HepG2 (cell line): Measurements from ENCODE around the gene ACAP3. TPM values are rescaled to one million over a fixed set of nuclear protein-coding genes. Genes with fewer than 3 reads are reported as not detected.

ENCODE experiments used
- ATAC-seq: fragments of 200-7000 bp; cut with Tn5 transposase; 3 replicates; pipeline ENCODE4 v1.9.1; 2020; ENCODE audit warnings: mild to moderate bottlenecking, moderate library complexity
- BruUV-seq: library from RNA; stranded (reverse); fragments of 400-500 nt; replicated peaks from 2 replicates; lab custom pipeline; 2021; lab: Mats Ljungman, UMichigan
- CTCF ChIA-PET: fragments of 300-600 bp; formaldehyde crosslinking; extraction: SDS; loops from one replicate; lab custom pipeline; 2021; ENCODE audit warnings: low total read pairs, inconsistent platforms, low intra/inter-chr PET ratio; lab: Yijun Ruan, JAX
- POLR2A ChIA-PET: fragments of 350-600 bp; sonication (Branson Sonifier 250); formaldehyde crosslinking; loops from one replicate; lab custom pipeline; 2020; ENCODE audit warnings: antibody characterized with exemption, inconsistent platforms; lab: Yijun Ruan, JAX
- DNase-seq: peaks from one replicate; pipeline ENCODE4 v3.0.0-alpha.2; 2015; ENCODE audit warnings: low spot score
- FAIRE-seq: peaks from 3 replicates; lab custom pipeline; 2011; peaks lifted over from hg19 to GRCh38; lab: Jason Lieb, UNC
- H2AFZ ChIP-seq: one replicate; pipeline ENCODE4 v1.6.1; 2011; ENCODE audit warnings: low read length, inconsistent platforms
- H3K27ac ChIP-seq: fragments of 300-600 bp; 3 replicates; pipeline ENCODE4 v1.8.0; 2011; ENCODE audit warnings: mixed run types, mild to moderate bottlenecking, mixed read lengths, low read length, inconsistent platforms; ENCODE audit not compliant: insufficient read depth; ENCODE audit errors: extremely low read length
- H3K27me3 ChIP-seq, 2 experiments: fragments of 200-600 bp in 1 of 2; 2 replicates in 1 of 2; 3 replicates in 1 of 2; pipeline versions ENCODE4 v1.6.0 to v1.8.0; 2011; ENCODE audit warnings: low read length in 2 of 2, mild to moderate bottlenecking in 2 of 2, moderate library complexity in 2 of 2, inconsistent platforms in 1 of 2; ENCODE audit not compliant: insufficient read depth in 2 of 2, control insufficient read depth in 1 of 2
- H3K36me3 ChIP-seq, 2 experiments: fragments of 200-600 bp in 1 of 2; replicated peaks in 1 of 2; 2 replicates in 1 of 2; 3 replicates in 1 of 2; pipeline versions ENCODE4 v1.5.1 to v1.8.0; 2011; ENCODE audit warnings: low read length in 2 of 2, inconsistent platforms in 1 of 2; ENCODE audit not compliant: insufficient read depth in 2 of 2, control insufficient read depth in 1 of 2
- H3K4me1 ChIP-seq: 2 replicates; pipeline ENCODE4 v1.5.1; 2012; ENCODE audit warnings: low read length, inconsistent platforms; ENCODE audit not compliant: insufficient read depth
- H3K4me2 ChIP-seq: 2 replicates; pipeline ENCODE4 v1.6.0; 2011; ENCODE audit warnings: low read depth, low read length, inconsistent platforms
- H3K4me3 ChIP-seq, 3 experiments: fragments of 200-600 bp in 1 of 3; sonication (generic), shearing (Covaris generic) in 1 of 3; replicated peaks in 1 of 3; 2 replicates each; pipeline ENCODE4 v1.5.1; 2011 to 2016; ENCODE audit warnings: low read length in 3 of 3, inconsistent platforms in 2 of 3, low read depth in 2 of 3, mild to moderate bottlenecking in 2 of 3, control low read depth in 1 of 3, mixed read lengths in 1 of 3; ENCODE audit not compliant: insufficient read depth in 1 of 3
- H3K79me2 ChIP-seq: one replicate; pipeline ENCODE4 v1.6.1; 2011; ENCODE audit warnings: low read length, inconsistent platforms; ENCODE audit not compliant: insufficient read depth
- H3K9ac ChIP-seq: 2 replicates; pipeline ENCODE4 v1.6.0; 2011; ENCODE audit warnings: mild to moderate bottlenecking, low read depth, low read length, inconsistent platforms; ENCODE audit not compliant: insufficient read depth
- H3K9me3 ChIP-seq: 2 replicates; pipeline ENCODE4 v1.5.1; 2012; ENCODE audit warnings: mild to moderate bottlenecking, low read length
- H4K20me1 ChIP-seq: 2 replicates; pipeline ENCODE4 v1.6.0; 2011; ENCODE audit warnings: inconsistent platforms, mild to moderate bottlenecking, low read length, moderate library complexity; ENCODE audit not compliant: insufficient read depth
- FOXK1 ChIP-seq: sonication (generic); formaldehyde crosslinking; IDR thresholded peaks from 2 replicates; pipeline ENCODE4 v1.4.0; 2020; ENCODE audit warnings: low read depth, missing genetic modification reagents, borderline replicate concordance
- HNRNPUL1 ChIP-seq: fragments of 200-400 bp; formaldehyde crosslinking; IDR thresholded peaks from 2 replicates; pipeline ENCODE4 v1.6.1; 2017; ENCODE audit warnings: low read depth, mild to moderate bottlenecking, low read length, moderate library complexity
- HOXA3 ChIP-seq: sonication (generic); formaldehyde crosslinking; IDR thresholded peaks from 2 replicates; pipeline ENCODE4 v1.5.0; 2020; ENCODE audit warnings: missing genetic modification reagents
- MAX ChIP-seq: IDR thresholded peaks from 2 replicates; pipeline ENCODE4 v1.6.1; 2012; ENCODE audit warnings: inconsistent platforms
- PRDM10 ChIP-seq: sonication (generic); formaldehyde crosslinking; IDR thresholded peaks from 2 replicates; pipeline ENCODE4 v1.4.0; 2020; ENCODE audit warnings: low read depth, missing genetic modification reagents
- SNAI1 ChIP-seq: sonication (generic); formaldehyde crosslinking; IDR thresholded peaks from 2 replicates; pipeline ENCODE4 v1.5.0; 2020; ENCODE audit warnings: mild to moderate bottlenecking, missing genetic modification reagents, borderline replicate concordance
- ZBTB14 ChIP-seq: sonication (generic); formaldehyde crosslinking; IDR thresholded peaks from 2 replicates; pipeline ENCODE4 v1.4.0; 2020; ENCODE audit warnings: missing genetic modification reagents
- ZNF33B ChIP-seq: sonication (generic); formaldehyde crosslinking; IDR thresholded peaks from 2 replicates; pipeline ENCODE4 v1.5.1; 2020; ENCODE audit warnings: mild to moderate bottlenecking, missing genetic modification reagents
- ZNF687 ChIP-seq: sonication (generic); formaldehyde crosslinking; IDR thresholded peaks from 2 replicates; pipeline ENCODE4 v1.5.1; 2020; ENCODE audit warnings: mild to moderate bottlenecking, missing genetic modification reagents, moderate library complexity
- ZNF777 ChIP-seq: sonication (generic); formaldehyde crosslinking; IDR thresholded peaks from 2 replicates; pipeline ENCODE4 v1.4.0; 2020; ENCODE audit warnings: missing genetic modification reagents
- WGBS: methylation state at CpG from one replicate; pipeline ENCODE4 v1.1.6; 2017; ENCODE audit warnings: low lambda C conversion rate; 5-methylcytosine and 5-hydroxymethylcytosine counted together
- in situ Hi-C: cut with HindIII; loops from 2 replicates; pipeline ENCODE4 v1.10.0; 2017; ENCODE audit warnings: low pct_unique_long_range_greater_than_20kb; ENCODE audit not compliant: extremely low pct_ligation_motif_present
- intact Hi-C: fragments of 100-400 bp; cut with micrococcal nuclease; formaldehyde crosslinking; loops from one replicate; pipeline ENCODE4 v1.10.0; 2022; ENCODE audit not compliant: unreplicated experiment
- polyA plus RNA-seq, 8 experiments: library from polyadenylated mRNA; depleted of rRNA in 3 of 8; stranded (reverse) in 7 of 8; unstranded in 1 of 8; fragments of >200 nt; fragmentation: Illumina TruSeq in 4 of 8; extraction: Trizol in 4 of 8; gene quantifications; 2 replicates each; pipeline versions ENCODE4 v1.2.1 to v1.2.3, GENCODE V29; 2011 to 2016; ENCODE audit warnings: low read depth in 4 of 8, missing spikeins in 1 of 8, mixed read lengths in 1 of 8; ENCODE audit not compliant: insufficient read depth in 1 of 8
- total RNA-seq, 5 experiments: library from RNA; depleted of rRNA; stranded (reverse); fragments of >200 nt; fragmentation: Illumina TruSeq; extraction: Trizol; gene quantifications; 2 replicates each; pipeline ENCODE4 v1.2.3, GENCODE V29; 2016; ENCODE audit warnings: low read depth in 1 of 5

Gene ACAP3
- total and polyA plus RNA-seq, 2 of the 13 experiments (the other 11 are each of a cell fraction or from before 2014, with no cell fraction given), result 29.4 to 50.8 TPM

- H3K27ac ChIP-seq, result no peak overlapping the region
- TF ChIP-seq ZNF33B (no peak), HOXA3 (CRISPR knock-in tag) (0 out of 2 replicates have a peak, but pooled peaks have one; percentile 28), FOXK1 (CRISPR knock-in tag) (no peak), ZNF777 (CRISPR knock-in tag) (peak; percentile 56), HNRNPUL1 (no peak), SNAI1 (no peak), PRDM10 (CRISPR knock-in tag) (no peak), ZBTB14 (CRISPR knock-in tag) (peak; percentile 84), MAX (peak; percentile 68), ZNF687 (CRISPR knock-in tag) (peak; percentile 69)
- H3K36me3 ChIP-seq, result no peaks in the 10 kb centered on the region
- DNase-seq (no peak), FAIRE-seq (no peak), ATAC-seq (no peak)
- ChIA-PET CTCF (no interaction called here), POLR2A (interaction anchor here (0.7 to 1.0 kb wide), 2 partner anchors 20 kb away, joined by 3 to 4 read pairs; no protein-coding TSS in a partner anchor)
- no peaks in the 10 kb centered on the region for H3K27me3 ChIP-seq
- intact Hi-C loops (no loop called here), in situ Hi-C loops (no loop called here)
- H3K4me2 ChIP-seq, result no peak overlapping the region
- H4K20me1 ChIP-seq, result no peaks in the 10 kb centered on the region
- no peaks in the 10 kb centered on the region for H3K9me3 ChIP-seq
- H3K4me1 ChIP-seq, result peaks cover 52% of the 10 kb centered on the region
- 74% methylated on average over 35 of the region's 52 CpGs for WGBS
- H3K9ac ChIP-seq, result no peak overlapping the region
- BruUV-seq, result no TSS peak
- H3K79me2 ChIP-seq, result peaks cover 4% of the 10 kb centered on the region
- H3K4me3 ChIP-seq, result no peak overlapping the region; a peak in 1 of 6 replicates
- no peak overlapping the region for H2AFZ ChIP-seq
These were observed 47.7 kb upstream of the ACAP3 start for GRCh38 chr1:1355416-1355815.
